GF-D8 (cell line): ENCODE data around the gene CTSA.

Source experiments
- DNase-seq: peaks from one replicate; lab custom pipeline; 2025; lab: John Stamatoyannopoulos, UW

The CTSA gene

DNA sequence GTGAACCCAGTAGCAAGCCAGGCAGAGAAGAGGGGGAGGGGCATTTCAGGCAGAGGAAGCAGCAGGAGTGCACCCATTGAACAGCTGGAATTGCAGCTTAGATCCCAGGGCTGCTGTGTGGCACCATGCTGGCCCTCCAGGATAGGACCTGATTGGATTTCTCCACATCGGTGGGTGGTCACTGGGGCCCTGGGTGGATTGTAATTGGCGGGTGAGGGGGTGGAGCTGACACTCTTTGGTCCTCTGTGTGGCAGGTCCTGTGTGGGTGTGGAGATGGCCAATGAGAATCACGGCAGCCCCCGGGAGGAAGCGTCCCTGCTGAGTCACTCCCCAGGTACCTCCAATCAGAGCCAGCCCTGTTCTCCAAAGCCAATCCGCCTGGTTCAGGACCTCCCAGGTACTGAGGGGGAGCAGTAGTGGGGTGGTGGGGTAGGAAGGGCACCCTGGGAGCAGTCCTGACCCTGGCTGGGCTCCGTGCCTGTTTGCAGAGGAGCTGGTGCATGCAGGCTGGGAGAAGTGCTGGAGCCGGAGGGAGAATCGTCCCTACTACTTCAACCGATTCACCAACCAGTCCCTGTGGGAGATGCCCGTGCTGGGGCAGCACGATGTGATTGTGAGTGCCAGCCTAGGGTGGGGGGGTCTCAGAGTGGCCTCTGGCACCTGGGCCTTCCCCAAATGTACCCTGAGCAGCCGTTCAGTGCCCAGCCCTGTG lies 47.7 kb downstream of the CTSA start:
- DNase-seq: no peak

GRCh38 chr20:45940053-45940452 lies 48.9 kb downstream of the CTSA start:
- DNase-seq: no peak

DNA sequence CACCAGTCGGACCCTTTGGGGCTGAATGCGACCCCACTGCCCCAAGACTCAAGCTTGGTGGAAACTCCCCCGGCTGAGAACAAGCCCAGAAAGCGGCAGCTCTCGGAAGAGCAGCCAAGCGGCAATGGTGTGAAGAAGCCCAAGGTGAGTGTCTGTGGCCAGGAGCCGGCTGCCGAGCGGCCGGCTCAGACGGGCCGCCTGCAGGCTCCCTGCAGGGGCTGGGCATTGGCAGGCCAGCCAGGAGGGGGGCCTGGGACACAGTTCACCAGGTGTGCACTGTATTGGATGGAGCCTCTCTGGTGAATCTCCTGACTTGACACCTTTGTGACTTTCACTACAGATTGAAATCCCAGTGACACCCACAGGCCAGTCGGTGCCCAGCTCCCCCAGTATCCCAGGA lies 49.3 kb downstream of the CTSA start:
- DNase-seq: no peak

- no peak for DNase-seq
Observed at GRCh38 chr20:45943613-45944012, 52.5 kb downstream of the CTSA start.

DNA sequence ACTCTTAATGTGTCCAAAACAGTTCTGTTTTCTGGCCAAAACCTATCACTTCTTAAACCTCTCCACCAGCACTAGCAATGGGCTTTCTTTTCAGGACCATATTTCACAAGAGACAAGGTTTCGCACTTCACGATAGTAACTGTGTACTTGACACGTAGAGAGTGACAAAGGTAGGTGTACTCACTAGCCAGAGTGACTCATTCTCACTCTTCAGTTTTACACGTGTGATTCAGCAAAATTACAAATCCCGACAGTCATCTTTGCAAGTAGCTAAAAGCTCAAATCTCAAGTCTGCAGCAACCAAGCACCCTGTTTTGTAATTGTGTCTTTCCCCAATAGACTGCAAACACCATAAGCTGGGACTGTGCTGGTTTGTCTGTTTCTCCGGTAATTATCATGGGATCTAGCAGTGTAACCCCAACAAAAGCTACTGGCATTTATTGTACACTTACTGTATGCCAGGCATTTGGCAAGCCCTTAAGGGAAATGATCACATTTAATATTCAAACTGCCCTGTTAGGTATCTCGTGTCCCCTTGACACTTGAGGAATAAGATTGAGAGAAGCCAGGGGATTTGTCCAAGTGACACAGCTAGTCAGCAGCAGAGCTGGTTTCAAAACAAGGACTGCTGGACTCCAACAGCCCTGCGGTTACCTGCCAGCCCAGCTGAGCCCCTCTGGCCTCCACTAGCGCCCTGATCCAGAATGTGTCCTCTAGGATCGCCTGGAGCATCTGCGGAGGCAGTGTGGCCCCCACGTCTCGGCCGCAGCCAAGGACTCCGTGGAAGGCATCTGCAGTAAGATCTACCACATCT lies 53.2 kb downstream of the CTSA start:
- DNase-seq: no peak

DNA sequence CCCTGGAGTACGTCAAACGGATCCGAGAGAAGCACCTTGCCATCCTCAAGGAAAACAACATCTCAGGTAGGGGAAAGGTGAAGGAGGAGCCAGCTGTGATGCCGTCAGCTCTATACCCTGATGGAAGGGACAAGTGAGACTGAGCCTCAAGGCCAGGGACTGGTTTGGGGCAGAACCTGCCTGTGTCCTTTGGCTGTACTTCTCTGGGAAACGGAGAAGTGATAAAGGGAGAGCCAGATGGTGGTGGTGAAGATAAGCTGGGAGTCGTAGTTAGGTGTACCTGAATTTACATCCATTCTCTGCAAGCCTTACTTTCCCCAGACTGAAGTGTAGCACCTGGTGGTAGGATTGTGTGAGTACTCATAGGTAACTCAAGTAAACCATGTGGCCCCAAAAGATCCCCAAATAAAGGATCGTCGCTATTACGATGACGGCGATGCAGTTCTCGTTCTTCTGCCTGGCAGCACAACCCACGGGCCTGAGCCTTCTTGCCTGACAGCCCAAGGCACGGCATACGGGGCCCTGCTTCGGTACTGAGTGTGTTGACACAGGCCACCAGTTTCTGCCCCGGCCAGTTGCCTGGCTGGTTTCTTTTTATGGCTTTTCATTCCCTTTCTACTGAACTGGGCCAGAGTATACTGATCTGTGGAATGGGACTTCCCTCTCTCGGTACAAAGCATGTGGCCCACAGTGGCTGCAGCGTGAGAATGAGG lies 54.0 kb downstream of the CTSA start:
- DNase-seq: no peak

- DNase-seq: no peak
Observed at GRCh38 chr20:45945678-45946148, 54.6 kb downstream of the CTSA start.

GRCh38 chr20:45946149-45946970 lies 55.2 kb downstream of the CTSA start:
- peak; percentile 89 for DNase-seq

- no peak for DNase-seq
Observed at GRCh38 chr20:45947110-45947866, 56.2 kb downstream of the CTSA start.

- no peak for DNase-seq
Observed at GRCh38 chr20:45948261-45948733, 57.2 kb downstream of the CTSA start.
